ENCODE data around the gene CIT. TPM values are rescaled to one million over a fixed set of nuclear protein-coding genes. Genes with fewer than 3 reads are reported as not detected.

Gene CIT
- total and polyA plus RNA-seq, 9 of the 15 experiments (the other 6 are each of a cell fraction or from before 2014, with no cell fraction given) = 1.1 to 46.7 (median 21.3) TPM

DNA sequence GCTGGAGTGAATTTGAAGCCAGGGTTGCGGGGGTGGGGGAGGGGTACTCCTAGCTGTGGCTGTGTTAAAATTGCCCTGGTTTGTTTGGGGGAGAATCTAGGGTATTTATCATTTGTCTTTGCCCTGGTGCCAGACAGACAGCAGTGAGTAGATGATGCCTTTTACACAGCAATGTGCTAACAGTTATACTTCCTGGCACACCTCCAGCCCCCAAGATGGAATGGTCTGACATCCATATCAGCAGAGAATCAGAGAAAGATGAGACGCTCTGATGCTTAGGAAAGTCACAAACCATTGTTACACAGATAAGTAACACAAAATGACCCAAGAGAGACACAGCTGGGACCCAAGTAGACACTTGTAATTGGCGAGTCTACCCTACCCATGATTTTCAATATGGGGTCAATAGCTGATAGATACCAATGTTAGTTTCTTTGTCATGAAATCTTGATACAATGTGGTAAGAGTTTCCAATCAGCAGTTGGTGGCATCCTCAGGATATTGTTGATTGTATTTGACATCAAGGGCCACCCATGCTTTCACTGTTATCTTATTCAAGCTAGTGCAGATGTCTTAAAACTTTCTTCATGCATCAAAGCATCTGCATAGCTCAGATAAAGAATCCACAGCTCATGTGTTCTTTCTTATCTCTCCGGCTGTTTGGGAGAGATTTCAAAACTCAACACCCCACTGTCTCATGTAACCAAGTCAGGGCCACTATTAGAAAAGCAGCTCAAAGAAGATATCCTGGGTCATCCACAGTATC is 211.8 kb downstream of the CIT start (continued):
- no peak for TF ChIP-seq YY1 (IDR thresholded peaks at IDR 0.05; ENCODE audit: borderline replicate concordance in 1 of 3, control insufficient read depth in 1 of 3, extremely low read depth in 1 of 3, insufficient read depth in 3 of 3, insufficient read length in 1 of 3, insufficient replicate concordance in 2 of 3, low read depth in 1 of 3, low read length in 2 of 3)
- TF ChIP-seq RHOXF2B (CRISPR knock-in tag; conservative IDR thresholded peaks at IDR 0.05) = no peak
- TF ChIP-seq MYNN (IDR thresholded peaks at IDR 0.05) = peak; percentile 86
- no peak for TF ChIP-seq MYNN (CRISPR knock-in tag; IDR thresholded peaks at IDR 0.05)
- peak; percentile 71 for TF ChIP-seq MECOM (CRISPR knock-in tag; IDR thresholded peaks at IDR 0.05)
- peak; percentile 100 for TF ChIP-seq SMARCE1 (IDR thresholded peaks at IDR 0.05)
- TF ChIP-seq PHTF2 (CRISPR knock-in tag; IDR thresholded peaks at IDR 0.05) = 0 out of 2 replicates have a peak, but pooled peaks have one; percentile 59
- peak; percentile 65; the same call in 1 of the 2 replicates for TF ChIP-seq ZNF717 (CRISPR knock-in tag; IDR thresholded peaks at IDR 0.05)
- TF ChIP-seq SAFB (IDR thresholded peaks at IDR 0.05; ENCODE audit: borderline replicate concordance, low read depth, low read length) = no peak
- TF ChIP-seq TEAD2 (tag; IDR thresholded peaks at IDR 0.05) = 0 out of 2 replicates have a peak, but pooled peaks have one; percentile 30
- TF ChIP-seq, protein P1, sequence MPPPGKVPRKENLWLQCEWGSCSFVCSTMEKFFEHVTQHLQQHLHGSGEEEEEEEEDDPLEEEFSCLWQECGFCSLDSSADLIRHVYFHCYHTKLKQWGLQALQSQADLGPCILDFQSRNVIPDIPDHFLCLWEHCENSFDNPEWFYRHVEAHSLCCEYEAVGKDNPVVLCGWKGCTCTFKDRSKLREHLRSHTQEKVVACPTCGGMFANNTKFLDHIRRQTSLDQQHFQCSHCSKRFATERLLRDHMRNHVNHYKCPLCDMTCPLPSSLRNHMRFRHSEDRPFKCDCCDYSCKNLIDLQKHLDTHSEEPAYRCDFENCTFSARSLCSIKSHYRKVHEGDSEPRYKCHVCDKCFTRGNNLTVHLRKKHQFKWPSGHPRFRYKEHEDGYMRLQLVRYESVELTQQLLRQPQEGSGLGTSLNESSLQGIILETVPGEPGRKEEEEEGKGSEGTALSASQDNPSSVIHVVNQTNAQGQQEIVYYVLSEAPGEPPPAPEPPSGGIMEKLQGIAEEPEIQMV (tag; conservative IDR thresholded peaks at IDR 0.05; ENCODE audit: low read depth) = peak; percentile 69; the same call in 1 of the 2 replicates
- peak; percentile 99 for TF ChIP-seq CC2D1A (IDR thresholded peaks at IDR 0.05)
- TF ChIP-seq ZNF444 (CRISPR knock-in tag; IDR thresholded peaks at IDR 0.05) = 0 out of 2 replicates have a peak, but pooled peaks have one; percentile 51
- no peak for TF ChIP-seq POLR2H (tag; IDR thresholded peaks at IDR 0.05; ENCODE audit: low read depth)
- TF ChIP-seq ZNF551 (CRISPR knock-in tag; IDR thresholded peaks at IDR 0.05) = no peak
- TF ChIP-seq ARHGAP35 (IDR thresholded peaks at IDR 0.05; ENCODE audit: partially characterized antibody) = no peak
- no peak for TF ChIP-seq SRF (CRISPR knock-in tag; IDR thresholded peaks at IDR 0.05)
- TF ChIP-seq RBM34 (IDR thresholded peaks at IDR 0.05; ENCODE audit: borderline replicate concordance, insufficient read depth, low read length) = no peak
- peak; percentile 92 for TF ChIP-seq CEBPB (tag; IDR thresholded peaks at IDR 0.05)
- peak; percentile 27; the same call in 1 of the 2 replicates for TF ChIP-seq MAFF (IDR thresholded peaks at IDR 0.05; ENCODE audit: low read length)
- TF ChIP-seq MCM5 (IDR thresholded peaks at IDR 0.05; ENCODE audit: low read depth) = no peak
- no peak for TF ChIP-seq NR4A1 (CRISPR knock-in tag; IDR thresholded peaks at IDR 0.05)
- TF ChIP-seq NR4A1 (tag; IDR thresholded peaks at IDR 0.05) = peak; percentile 97
- TF ChIP-seq, protein P2, sequence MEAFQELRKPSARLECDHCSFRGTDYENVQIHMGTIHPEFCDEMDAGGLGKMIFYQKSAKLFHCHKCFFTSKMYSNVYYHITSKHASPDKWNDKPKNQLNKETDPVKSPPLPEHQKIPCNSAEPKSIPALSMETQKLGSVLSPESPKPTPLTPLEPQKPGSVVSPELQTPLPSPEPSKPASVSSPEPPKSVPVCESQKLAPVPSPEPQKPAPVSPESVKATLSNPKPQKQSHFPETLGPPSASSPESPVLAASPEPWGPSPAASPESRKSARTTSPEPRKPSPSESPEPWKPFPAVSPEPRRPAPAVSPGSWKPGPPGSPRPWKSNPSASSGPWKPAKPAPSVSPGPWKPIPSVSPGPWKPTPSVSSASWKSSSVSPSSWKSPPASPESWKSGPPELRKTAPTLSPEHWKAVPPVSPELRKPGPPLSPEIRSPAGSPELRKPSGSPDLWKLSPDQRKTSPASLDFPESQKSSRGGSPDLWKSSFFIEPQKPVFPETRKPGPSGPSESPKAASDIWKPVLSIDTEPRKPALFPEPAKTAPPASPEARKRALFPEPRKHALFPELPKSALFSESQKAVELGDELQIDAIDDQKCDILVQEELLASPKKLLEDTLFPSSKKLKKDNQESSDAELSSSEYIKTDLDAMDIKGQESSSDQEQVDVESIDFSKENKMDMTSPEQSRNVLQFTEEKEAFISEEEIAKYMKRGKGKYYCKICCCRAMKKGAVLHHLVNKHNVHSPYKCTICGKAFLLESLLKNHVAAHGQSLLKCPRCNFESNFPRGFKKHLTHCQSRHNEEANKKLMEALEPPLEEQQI (IDR thresholded peaks at IDR 0.05) = peak; percentile 99
- peak; percentile 81; the same call in 1 of the 2 replicates for TF ChIP-seq ZSCAN32 (CRISPR knock-in tag; IDR thresholded peaks at IDR 0.05)
- TF ChIP-seq ZNF140 (CRISPR knock-in tag; IDR thresholded peaks at IDR 0.05) = no peak

All from K562 (cell line).